Stomach (tissue), 4 donors: ENCODE data around the gene XXYLT1.

ENCODE experiments used
- CTCF ChIP-seq, 7 experiments: fragments of 450-650 bp in 4 of 7; fragments of 200-600 bp in 3 of 7; sonication (generic) in 3 of 7; IDR thresholded peaks; one replicate each; pipeline ENCODE4 v1.5.1; 2016 to 2019; ENCODE audit warnings: antibody characterized with exemption in 7 of 7, control low read depth in 2 of 7, mild to moderate bottlenecking in 1 of 7
- EP300 ChIP-seq: sonication (generic); formaldehyde crosslinking; IDR thresholded peaks from one replicate; pipeline ENCODE4 v1.6.1; 2017; ENCODE audit warnings: antibody characterized with exemption
- POLR2A ChIP-seq, 4 donors: fragments of 450-650 bp; IDR thresholded peaks; one replicate each; pipeline ENCODE4 v1.6.1; 2016; ENCODE audit warnings: antibody characterized with exemption in 4 of 4, control low read depth in 2 of 4, mild to moderate bottlenecking in 1 of 4, moderate library complexity in 1 of 4
- POLR2AphosphoS5 ChIP-seq, 3 donors: sonication (generic); formaldehyde crosslinking; IDR thresholded peaks; one replicate each; pipeline ENCODE4 v1.6.1; 2016; ENCODE audit warnings: antibody characterized with exemption in 3 of 3

DNA sequence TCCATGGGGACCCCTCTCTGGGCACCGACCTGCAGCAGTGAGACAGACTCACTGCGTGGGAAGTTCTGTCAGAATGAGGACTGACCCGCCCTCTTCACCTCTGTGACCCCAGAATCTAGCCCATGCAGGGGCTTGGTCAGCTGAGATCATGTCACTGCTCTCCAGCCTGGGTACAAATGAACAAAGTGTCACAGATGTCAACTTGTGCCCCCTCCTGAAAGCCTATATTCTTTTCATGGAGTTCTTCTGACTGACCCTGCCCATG, 210.8 kb downstream of the XXYLT1 start:
- TF ChIP-seq CTCF (IDR thresholded peaks at IDR 0.05) (no peak), POLR2A (IDR thresholded peaks at IDR 0.05) (no peak), POLR2AphosphoS5 (IDR thresholded peaks at IDR 0.05) (no peak), EP300 (no peak)
